NB4 (cell line): ENCODE results near the gene VWC2.

Experiments used
- DNase-seq: peaks from one replicate; pipeline ENCODE4 v3.0.0; 2010; ENCODE audit warnings: low read depth
- H3K4me3 ChIP-seq: one replicate; pipeline ENCODE4 v1.5.1; 2011; ENCODE audit warnings: mild to moderate bottlenecking, low read depth, low read length, moderate library complexity
- CTCF ChIP-seq: IDR thresholded peaks from one replicate; pipeline ENCODE4 v1.5.1; 2012; ENCODE audit warnings: low read depth, low read length
- MAX ChIP-seq: IDR thresholded peaks from 2 replicates; pipeline ENCODE4 v1.6.1; 2011; ENCODE audit warnings: low read depth, low read length
- MYC ChIP-seq: IDR thresholded peaks from 2 replicates; pipeline ENCODE4 v1.6.1; 2011; ENCODE audit warnings: low read depth, low read length
- POLR2A ChIP-seq: IDR thresholded peaks from 2 replicates; pipeline ENCODE4 v1.6.1; 2011; ENCODE audit warnings: mild to moderate bottlenecking; ENCODE audit not compliant: insufficient read length; ENCODE audit errors: extremely low read depth

Gene VWC2

GRCh38 chr7:49931627-49932026, 158.2 kb downstream of the VWC2 start:
- H3K4me3 ChIP-seq = no peak overlapping the region
- DNase-seq = no peak
- no peak for TF ChIP-seq CTCF
- TF ChIP-seq MYC = no peak
- TF ChIP-seq MAX = no peak
- no peak for TF ChIP-seq POLR2A

- no peak for TF ChIP-seq CTCF
- no peak for TF ChIP-seq MYC
- TF ChIP-seq POLR2A = no peak
- TF ChIP-seq MAX = no peak
- no peak overlapping the region for H3K4me3 ChIP-seq
- no peak for DNase-seq
These were observed 164.2 kb downstream of the VWC2 start for GRCh38 chr7:49937608-49938007.
